A204.1 (cell line): ENCODE results near the gene VIT.
A peak's percentile ranks its signal among the peaks of the same experiment; 100 is the strongest.

ENCODE experiments used
- FAIRE-seq: peaks from 2 replicates; lab custom pipeline; 2012; peaks lifted over from hg19 to GRCh38; lab: Jason Lieb, UNC

The VIT gene

DNA sequence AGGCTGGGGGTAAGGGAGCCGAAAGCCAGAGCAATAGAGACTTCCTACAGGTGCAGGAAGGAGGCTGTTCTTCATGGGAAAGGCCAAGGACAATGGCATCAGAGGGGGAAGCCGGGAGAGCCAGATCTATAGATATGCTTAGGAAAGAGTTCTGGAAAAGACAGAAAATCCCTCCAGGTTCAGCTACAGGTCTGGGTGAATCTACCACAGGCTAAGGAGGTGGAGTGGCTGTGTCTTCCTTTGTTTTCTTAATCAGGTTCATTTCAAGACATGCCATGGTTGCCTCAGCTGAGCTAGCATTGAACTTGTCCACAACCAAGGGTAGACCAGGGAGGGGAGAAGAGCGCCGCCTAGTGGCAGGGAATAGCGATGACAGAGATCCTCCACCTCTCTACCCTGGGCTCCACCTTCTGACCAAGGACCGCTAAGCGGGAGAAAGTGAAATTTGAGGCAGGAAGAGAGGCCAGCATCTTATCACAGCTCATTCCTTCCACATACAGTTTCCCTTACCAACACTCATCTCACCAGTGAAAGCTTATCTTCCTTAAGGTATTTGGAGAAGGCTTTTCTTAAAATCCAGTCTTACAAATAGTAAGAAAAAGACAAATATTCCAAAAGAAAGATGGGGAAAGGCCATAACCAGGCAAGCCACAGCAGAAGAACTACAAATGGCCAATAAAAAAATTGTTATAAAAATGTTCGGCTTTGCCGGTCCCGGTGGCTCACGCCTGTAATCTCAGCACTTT is 74.2 kb downstream of the VIT start:
- FAIRE-seq, result no peak

DNA sequence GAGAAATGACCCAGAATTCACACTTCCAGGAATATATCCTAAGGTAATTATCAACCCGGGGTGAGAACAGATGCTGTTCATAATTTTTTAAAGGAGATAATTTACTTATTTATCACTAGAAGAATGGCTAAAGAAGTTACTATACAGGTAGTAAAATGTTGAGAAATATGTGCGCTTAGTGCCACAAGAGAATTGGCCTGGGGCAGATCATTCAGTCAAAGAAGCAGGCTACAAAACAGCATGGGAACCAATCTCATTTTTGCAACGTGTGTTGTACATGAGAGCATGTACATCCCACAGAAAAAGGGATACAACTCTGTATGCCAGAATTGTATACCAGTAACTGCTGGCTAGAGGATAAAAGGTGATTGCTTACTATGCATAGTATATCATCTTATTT is 75.2 kb downstream of the VIT start:
- no peak for FAIRE-seq

DNA sequence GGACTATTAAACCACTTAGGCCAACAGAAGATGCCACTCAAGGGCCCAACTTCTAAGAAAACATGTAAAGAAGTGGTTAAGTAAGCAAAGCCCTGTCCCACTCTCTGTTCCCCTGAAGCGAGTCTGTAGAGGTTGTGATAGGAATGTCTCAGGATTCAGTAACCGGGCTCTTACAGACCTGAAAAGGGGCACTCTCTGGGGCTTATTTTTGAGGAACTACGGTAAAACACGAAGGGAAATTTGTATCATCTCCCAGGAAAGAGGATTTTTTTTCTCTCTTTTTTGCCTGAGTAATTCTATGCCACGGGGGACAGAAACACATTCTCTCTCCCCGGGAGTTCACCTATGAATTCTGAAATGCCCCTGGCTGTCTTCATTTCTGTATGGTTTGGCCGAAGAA is 77.4 kb downstream of the VIT start:
- no peak for FAIRE-seq

DNA sequence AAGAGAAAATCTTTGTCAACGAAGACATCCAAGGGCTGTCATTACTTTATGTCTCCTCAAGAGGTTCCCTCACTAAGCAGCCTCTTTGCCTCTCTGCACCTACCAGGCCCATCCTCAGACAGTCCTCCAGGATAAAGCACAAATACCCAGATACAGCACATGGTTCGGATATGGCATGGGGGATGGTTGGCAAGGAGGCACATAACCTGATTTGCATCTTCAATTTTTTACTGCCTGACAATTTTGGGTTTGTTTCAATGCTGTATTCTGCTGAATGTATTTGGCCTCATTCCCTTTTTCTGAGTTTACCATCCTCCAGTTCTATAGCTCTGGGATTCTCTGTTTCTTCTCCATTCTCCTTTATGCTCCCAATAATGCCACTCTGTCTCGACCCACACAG is 78.8 kb downstream of the VIT start:
- no peak for FAIRE-seq

DNA sequence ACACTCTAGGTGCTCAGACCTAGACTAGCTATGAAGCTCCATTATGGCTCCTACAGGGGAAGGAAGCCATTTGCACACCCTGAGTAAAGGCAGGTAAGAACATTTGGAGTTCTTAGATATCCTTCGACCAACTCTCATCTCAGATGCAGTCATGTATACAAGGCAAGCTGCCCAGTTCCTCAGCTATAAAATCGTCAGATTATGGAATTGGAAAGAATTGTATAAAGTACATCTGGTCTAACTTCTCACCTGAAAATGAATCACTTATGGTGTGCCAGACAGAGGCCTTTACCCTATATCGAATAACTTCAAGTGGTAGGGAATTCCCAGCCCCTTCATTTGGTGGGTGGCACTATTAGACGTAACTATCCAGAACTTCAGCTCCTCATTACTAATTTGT is 79.3 kb downstream of the VIT start:
- no peak for FAIRE-seq

DNA sequence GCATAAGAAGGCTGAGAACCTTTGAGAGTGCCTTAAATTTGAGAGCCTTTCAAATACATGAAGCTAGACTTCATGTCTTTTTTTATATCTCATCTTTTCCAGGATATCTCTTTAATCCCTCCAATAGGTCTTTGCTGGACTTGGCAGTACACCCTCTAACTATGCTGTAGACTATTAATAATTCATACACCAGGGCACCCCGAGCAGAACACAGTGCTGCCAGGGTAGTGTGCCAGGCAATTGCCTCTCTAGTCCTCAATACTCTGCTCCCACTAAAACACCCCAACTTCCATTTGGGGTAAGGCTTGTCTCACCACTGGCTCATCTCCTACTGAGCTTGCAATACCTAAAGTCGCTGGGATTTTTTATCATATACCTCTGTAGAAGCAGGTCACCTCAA is 80.8 kb downstream of the VIT start:
- FAIRE-seq, result no peak

DNA sequence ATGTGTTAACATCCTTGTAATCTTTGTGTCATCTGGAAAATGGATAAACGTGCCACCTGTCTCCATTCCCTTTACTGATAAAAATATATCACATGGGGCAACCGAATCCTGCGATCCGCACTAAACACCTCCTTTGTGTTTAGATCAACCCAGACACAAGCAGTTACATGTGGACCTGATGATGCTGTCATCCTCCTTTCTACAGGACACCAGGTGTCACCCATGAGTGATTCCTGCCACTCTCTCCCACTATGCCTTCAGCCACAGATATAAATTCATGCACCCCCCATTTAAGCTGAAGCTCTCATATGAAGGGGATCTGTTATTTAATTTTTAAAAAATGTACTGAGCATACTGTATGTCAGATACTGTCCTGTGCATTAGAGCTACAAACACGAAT is 81.3 kb downstream of the VIT start:
- no peak for FAIRE-seq

DNA sequence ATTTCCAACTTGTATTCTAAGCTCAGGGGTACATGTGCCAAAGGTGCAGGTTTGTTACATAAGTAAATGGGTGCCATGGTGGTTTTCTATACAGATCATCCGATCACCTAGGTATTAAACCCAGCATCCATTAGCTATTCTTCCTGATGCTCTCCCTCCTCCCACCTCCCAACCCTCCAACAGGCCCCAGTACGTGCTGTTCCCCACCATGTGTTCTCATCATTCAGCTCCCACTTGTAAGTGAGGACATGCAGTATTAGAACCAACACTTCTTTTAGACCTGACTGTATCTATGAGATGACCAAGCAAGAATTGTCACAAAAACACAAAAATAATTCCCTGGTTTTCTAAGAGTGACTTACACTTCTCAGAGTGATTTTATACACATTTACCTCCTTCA is 83.0 kb downstream of the VIT start:
- no peak for FAIRE-seq

DNA sequence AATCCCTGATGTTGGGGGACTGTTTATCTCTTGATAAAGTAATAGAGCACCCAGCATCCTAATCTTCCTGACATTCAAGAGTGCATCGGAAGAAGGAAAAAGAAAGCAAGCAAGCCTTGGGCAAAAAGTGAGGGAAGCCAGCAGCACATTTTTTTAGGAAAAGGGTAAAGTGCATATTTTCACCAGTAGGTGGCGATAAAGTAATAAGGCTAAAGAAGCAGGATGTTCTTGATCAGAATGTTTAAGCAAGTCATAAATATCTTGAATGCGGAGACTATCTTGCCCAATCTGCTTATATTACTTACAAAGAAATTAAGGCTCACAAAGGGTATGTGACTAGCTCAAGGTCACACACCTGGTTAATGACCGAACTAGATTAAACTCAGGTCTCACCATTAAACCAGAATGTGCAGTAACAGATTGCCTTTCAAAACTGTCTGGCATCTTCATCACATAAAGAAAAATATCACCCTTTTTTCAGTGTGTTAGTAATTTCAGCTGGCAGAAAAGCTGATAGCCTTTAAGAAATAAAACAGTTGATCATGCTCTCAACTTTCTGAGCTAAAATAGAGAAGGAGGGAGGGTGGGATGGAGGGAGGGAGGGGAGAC is 83.8 kb downstream of the VIT start:
- peak; percentile 84 for FAIRE-seq

DNA sequence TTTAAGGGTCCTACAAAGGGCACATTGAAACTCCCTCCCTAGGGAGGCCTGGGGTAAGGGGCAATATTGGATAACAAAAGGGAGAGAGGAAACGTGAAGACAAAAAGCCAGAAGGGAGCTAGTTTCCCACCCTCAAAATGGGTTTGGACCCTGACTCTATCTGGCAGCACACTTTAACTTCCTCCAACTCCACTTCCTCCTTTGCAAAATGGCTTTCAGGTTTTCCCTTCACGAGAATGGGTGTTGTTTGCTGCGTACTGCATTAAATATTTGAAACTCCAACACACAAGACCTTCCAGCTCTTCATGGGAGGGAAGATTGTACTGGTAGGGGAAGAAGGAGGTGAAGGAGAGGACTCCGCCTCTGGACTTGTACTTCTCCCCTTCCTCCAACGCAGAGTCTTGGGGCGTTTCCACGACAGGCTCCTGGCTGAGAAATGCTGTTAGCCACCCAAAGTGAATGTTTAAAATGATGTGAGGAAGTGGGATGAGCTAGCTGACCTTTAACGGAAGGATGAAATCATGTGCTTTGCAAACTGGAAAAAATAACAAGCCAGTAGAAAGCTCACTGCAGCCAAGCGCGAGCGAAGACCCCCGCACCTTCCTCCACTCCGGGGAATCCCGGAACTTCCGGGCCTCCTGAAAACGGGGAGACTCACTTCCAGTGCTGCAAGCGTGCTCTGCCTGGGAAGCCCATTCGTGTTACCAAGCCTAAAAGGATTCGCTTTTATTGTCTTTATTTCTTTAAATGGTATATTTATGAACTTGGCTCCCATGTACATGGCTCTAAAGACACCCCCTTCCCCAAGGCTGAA is 85.6 kb downstream of the VIT start:
- no peak for FAIRE-seq

DNA sequence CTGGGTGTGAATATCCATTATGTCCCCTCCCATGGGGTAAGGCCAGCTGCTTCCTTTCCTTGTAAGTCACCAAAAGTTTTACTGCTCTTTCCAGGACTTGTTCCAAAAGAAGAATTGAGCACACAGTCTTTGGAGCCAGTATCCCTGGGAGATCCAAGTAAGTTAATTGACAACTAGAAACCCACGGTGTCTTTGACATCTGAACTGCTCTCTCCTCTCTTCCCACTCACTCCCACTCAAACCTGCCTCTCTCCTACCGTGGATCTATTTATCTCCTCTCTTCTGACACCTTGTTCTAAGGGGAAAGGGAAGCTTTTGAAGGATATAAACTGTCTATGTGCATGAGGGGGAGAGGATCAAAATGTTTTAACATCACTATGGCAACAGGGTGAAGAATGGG is 86.7 kb downstream of the VIT start:
- no peak for FAIRE-seq

DNA sequence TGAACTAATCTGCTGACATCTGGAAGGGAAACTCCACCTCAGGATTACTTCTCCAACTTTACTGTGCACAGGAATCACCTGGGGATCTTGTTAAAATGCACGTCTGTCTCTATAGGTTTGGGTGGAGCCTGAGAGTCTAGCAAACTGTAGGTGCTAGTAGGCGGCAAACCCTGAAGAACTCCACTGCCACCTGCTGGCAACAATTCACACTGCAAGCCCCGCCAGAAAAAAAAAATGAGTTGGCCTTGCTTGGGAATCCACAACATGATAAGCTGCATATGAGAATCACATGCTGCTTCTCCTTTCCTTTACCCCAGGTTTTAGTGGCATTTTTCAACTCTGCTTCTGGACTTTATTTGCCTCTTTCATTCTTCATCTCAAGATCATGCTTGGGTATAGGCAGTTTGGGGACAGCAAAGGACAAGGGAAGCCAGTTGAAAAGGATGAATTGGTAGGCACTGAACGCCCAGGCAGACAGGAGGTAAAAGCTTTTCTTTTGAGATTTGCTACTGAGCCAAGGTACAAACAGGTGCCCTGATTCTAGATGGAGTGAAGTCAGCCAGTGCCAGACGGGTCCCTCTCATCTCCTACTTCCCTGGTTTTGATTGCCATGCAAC is 88.8 kb downstream of the VIT start:
- FAIRE-seq, result no peak

DNA sequence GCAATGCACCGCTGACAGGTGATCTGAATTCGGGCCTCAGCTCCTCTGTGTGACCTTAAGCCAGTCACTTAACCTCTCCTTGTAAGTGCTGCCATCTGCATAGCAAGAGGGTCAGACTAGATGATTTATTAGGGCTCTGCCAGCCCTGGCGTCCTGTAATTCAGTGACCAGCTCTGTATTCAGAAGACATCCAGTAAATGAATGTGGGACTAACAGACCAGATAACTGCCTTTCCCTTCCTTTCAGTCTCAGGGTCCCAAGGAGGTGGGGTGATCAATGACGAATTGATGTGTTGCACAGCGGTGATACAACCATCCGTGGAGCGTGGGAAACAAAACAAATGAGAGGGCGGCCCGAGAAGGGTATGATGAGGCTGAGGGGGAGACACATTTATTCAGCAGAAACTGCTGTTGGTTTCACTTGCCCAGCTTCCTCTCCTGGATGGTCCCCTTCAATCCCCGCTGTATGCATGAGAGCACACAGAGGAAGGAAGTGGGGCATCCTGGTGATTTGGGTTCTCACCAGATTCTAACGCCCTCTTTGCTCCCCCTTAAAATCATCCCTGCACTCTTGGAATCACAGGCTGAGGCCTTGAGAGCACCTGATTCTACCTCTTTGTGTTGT is 92.8 kb downstream of the VIT start:
- FAIRE-seq, result no peak

DNA sequence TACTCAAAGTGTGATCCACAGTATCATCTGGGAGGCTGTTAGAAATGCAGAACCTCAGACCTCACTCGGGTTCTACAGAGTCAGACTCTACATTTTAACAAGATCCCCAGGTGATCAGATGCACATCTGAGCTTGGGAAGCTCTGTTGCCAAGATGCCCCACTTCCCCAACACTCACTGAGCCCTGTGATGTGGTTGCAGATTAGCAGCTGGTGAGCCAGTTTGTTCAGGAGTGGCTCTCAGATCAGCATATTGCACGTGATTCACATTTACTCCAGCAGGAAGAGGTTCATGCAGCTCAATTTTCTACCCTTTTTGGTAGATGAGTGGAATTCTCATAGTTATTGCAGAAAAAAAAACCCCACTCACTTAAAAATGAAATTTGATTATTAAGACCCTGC is 96.4 kb downstream of the VIT start:
- FAIRE-seq, result no peak

DNA sequence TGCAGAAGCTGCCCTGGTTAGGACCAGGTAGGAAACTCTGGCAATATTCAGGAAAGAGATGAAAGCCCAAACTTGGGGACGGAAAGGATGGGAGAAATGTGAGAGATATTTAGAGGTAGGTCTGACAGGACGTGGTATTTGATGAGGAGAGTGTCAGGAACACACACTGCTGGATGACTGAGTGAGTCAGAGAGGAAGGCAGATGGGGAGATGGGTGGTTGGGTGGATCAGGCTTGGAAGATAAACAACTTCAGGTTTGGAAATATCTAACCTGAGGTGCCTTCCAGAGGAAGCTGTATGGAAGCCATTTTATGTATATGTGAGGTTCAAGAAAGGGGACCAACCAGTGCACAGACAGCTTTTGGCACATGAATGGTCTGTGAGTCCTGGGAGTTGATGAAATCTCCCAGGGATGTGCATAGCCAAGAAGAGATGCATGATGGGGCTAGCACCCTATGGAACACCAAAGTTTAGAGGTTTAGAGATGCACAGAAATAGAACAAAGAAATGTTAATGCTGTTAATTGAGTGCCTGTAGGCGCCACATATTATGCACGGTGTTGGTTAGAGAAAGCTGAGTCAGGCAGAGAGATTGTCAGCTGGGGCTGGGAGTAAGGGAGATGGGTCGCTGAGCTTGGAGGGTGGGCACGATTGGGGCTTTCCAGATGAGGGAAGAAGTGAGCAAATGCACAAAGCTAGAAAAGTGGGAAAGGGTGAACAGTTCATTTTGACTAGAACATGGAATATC is 101.0 kb downstream of the VIT start:
- FAIRE-seq, result no peak

DNA sequence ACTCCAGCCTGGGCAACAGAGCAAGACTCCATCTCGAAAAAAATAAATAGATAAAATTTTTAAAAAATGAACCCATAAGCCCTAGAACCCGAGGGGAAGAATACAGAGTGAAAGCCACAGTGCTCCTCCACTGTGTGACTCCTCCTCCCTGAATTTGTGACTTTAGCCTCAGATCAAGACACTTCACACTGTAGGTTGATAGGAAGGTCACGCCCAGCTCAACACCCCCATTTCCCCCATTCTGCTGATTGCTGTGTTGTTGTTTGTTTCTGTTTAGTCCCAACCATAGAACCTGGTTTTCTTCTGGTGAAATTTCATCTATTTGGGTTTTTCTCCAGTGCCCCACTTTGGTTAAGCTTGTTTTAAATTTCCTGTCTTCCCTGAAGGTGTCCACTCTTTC is 102.2 kb downstream of the VIT start:
- no peak for FAIRE-seq

DNA sequence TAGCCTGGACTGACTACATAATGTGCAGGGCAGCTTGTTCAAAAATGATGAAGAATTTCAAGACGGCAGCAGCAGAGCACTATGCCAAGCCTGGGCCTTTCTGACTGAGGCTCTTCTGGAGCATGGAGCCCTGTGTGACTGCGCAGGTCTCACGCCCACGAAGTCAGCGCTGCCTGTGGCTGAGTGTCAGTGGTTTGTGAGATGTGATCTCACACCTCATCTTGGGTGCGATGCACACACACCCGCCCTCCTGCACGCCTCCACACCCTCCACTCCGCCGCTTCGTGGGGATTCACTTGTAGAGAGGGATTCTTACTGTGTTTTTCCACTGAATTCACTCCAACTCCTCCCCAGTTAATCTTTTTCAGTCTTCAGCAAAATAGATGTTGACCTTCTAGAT is 103.9 kb downstream of the VIT start:
- no peak for FAIRE-seq

DNA sequence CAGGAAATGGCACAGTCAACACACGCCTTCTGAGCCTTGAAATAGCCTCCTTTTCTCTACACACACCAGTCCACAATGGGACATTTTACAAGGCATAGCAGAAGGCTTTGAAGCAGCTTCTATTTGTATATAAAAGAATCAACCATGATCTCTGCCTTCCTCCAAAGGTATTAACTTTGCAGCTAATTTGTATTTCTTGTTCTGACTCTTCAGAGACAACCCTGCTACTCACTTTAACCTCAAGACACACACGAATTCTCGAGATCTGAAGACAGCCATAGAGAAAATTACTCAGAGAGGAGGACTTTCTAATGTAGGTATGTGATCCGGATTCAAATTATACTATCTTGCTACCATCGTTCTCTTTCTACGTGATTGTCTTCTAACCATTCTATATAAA is 104.6 kb downstream of the VIT start:
- no peak for FAIRE-seq

DNA sequence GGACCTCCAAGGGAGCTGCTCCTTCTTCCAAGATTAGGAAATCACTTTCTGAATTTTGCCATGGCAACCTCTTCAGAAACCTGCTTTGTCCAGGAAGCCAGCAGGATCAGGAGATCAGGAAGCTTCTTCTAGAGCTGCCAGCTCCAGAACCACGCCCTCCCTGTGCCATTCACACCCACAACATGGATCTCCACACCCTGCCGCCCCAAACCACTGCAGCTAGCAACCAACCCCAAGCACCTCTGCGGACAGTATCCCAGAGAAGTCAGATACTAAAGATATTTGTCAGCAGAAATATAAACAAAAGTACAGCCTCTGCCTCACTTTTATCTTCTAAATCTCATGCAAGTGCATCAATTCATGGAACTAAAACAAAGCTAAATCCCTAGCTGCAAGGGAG is 106.4 kb downstream of the VIT start:
- FAIRE-seq, result no peak

DNA sequence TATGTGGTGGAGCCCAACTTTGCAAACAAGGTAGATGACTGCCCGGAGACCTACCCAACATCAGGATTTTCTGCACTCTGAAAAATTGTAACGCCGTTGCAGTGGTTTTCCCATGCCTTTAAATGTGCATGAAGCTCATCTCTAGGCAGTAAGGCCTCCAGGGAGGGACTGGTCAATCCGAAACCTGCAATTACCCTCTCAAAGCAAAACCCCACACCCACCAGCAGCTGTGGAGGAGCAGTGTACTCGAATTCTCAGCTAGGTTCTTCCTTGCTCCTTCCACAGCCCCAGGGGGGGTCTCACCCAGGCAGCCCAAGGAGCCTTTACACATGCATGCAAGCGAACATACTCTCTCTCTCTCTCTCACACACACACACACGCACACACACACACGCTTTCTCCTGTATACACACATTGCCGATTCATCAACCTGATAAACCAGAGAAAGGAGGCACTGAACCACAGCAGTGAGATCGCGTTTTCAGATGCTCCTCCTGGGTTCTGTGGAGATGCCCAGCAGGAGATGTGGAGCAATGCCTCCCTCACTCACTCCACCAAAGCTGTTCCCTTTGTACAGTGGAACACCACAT is 109.2 kb downstream of the VIT start:
- FAIRE-seq, result no peak

DNA sequence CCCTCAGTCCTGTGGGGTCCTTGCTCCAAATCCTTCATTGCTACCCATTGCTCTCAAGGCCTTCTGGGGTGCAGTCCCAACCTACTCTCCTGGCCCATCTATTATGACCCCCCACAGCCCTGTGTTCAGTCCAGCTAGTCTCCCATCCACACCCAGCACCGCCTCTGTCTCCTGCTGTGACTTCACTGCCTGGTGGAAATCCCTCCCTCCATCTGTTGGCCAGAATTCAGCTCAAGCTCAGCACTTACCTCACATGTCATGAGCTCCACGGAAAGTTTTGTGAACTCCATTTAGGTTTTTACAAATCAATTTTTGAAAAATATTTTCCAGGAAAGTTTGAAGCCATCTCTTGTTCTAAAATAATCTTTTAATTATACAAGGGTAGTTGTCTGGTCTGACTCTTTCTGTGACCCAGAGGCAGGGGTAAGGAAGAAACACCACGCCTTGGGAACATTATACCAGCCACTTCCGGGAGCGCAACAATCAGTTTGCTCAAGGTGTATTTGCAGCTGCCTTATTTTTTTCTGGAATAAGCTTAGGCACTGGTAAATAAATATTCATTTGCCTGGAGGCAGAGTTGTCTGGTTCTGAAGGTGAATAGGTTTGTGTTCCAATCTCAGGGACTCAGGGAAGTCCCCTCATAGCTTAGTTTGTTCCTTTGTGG is 110.8 kb downstream of the VIT start:
- FAIRE-seq, result no peak
